Spleen (tissue), 7 donors: ENCODE data around the gene POLE3.

Experiments used
- POLR2A ChIP-seq, 3 donors: fragments of 450-650 bp; IDR thresholded peaks; one replicate each; pipeline ENCODE4 v1.5.1; 2017; ENCODE audit warnings: antibody characterized with exemption in 3 of 3, mild to moderate bottlenecking in 1 of 3
- POLR2AphosphoS5 ChIP-seq, 3 donors: sonication (generic); formaldehyde crosslinking; IDR thresholded peaks; one replicate each; pipeline ENCODE4 v1.5.1; 2017; ENCODE audit warnings: antibody characterized with exemption in 3 of 3
- TF ChIP-seq, protein P1 (sequence below), 11 experiments: fragments of 200-600 bp in 7 of 11; fragments of 450-650 bp in 4 of 11; sonication (generic) in 4 of 11; IDR thresholded peaks in 8 of 11; conservative IDR thresholded peaks in 3 of 11; 1 replicate in 7 of 11; 2 replicates in 4 of 11; pipeline versions ENCODE4 v1.4.0 to v1.8.0; 2016 to 2021; ENCODE audit warnings: antibody characterized with exemption in 11 of 11, inconsistent platforms in 4 of 11, mild to moderate bottlenecking in 1 of 11
- donor health status: DM: no; HTN: no; CAD: no; lungs with moderate emphysema.
- donor health status: DM: no; HTN: no; CAD: no.
- donor health status: DM: no; HTN: no; CAD: no.

DNA sequence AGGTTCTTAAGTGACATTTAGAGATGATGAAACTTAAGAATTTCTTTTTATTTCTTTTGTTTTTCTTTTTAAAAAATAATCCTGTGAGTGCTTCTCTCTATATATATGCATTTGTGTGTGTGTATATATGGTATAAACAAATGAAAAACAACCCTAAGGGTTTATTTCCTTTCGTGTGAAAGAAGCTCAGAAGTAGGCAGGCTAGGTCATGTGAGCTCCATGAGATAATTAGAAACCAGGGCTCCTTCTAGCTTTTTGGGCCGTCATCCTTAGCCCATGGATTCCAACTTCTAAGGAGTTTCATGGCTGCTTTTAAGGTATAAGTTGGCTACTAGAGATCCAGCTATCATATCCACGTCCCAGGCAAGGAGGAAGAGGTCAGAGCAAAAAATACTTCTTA lies 11.3 kb upstream of the POLE3 start:
- TF ChIP-seq, protein P1, sequence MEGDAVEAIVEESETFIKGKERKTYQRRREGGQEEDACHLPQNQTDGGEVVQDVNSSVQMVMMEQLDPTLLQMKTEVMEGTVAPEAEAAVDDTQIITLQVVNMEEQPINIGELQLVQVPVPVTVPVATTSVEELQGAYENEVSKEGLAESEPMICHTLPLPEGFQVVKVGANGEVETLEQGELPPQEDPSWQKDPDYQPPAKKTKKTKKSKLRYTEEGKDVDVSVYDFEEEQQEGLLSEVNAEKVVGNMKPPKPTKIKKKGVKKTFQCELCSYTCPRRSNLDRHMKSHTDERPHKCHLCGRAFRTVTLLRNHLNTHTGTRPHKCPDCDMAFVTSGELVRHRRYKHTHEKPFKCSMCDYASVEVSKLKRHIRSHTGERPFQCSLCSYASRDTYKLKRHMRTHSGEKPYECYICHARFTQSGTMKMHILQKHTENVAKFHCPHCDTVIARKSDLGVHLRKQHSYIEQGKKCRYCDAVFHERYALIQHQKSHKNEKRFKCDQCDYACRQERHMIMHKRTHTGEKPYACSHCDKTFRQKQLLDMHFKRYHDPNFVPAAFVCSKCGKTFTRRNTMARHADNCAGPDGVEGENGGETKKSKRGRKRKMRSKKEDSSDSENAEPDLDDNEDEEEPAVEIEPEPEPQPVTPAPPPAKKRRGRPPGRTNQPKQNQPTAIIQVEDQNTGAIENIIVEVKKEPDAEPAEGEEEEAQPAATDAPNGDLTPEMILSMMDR (IDR thresholded peaks at IDR 0.05 in 8 of 11, conservative IDR thresholded peaks at IDR 0.05 in 3 of 11), result no peak
- TF ChIP-seq POLR2A (IDR thresholded peaks at IDR 0.05), result no peak
- TF ChIP-seq POLR2AphosphoS5 (IDR thresholded peaks at IDR 0.05), result no peak
